GM20000 (cell line): ENCODE results near the gene ABHD17A.
"Not testable (repeated sequence)": the region's sequence is repeated elsewhere in the genome, so short reads cannot be mapped to it uniquely, and the experiment has no call there.

Source experiments
- DNase-seq: peaks from one replicate; pipeline ENCODE4 v3.0.0; 2012; ENCODE audit warnings: low spot score
- CTCF ChIP-seq: IDR thresholded peaks from 2 replicates; pipeline ENCODE4 v1.5.1; 2012; ENCODE audit warnings: mild to moderate bottlenecking, control low read depth; ENCODE audit errors: extremely low read depth, missing control alignments

Gene ABHD17A

GRCh38 chr19:1884719-1885334 lies 469 bp downstream of the ABHD17A start:
- DNase-seq = no peak
- no peak for TF ChIP-seq CTCF

- no peak for TF ChIP-seq CTCF
- no peak for DNase-seq
Observed at GRCh38 chr19:1884291-1884718, 991 bp downstream of the ABHD17A start.

- no peak for TF ChIP-seq CTCF
- DNase-seq = no peak
Observed at GRCh38 chr19:1883784-1884183, 1.5 kb downstream of the ABHD17A start.

GRCh38 chr19:1882786-1883692 lies 2.3 kb downstream of the ABHD17A start:
- no peak for TF ChIP-seq CTCF
- DNase-seq = no peak

- TF ChIP-seq CTCF = no peak
- DNase-seq = no peak
Observed at GRCh38 chr19:1882089-1882785, 3.1 kb downstream of the ABHD17A start.

GRCh38 chr19:1881393-1882088 lies 3.8 kb downstream of the ABHD17A start:
- not testable (repeated sequence) for DNase-seq

- no peak for TF ChIP-seq CTCF
Observed at GRCh38 chr19:1880611-1881392, 4.5 kb downstream of the ABHD17A start.

GRCh38 chr19:1879982-1880381 lies 5.3 kb downstream of the ABHD17A start:
- DNase-seq = not testable (repeated sequence)

More at GRCh38 chr19:1880611-1881392, 4.5 kb downstream of the ABHD17A start:
- no peak for DNase-seq

GRCh38 chr19:1878583-1878982 lies 6.7 kb downstream of the ABHD17A start:
- not testable (repeated sequence) for DNase-seq

- DNase-seq = not testable (repeated sequence)
Observed at GRCh38 chr19:1877280-1877660, 8.0 kb downstream of the ABHD17A start.
